ENCODE measurements around the gene PER3. TPM values are rescaled to one million over a fixed set of nuclear protein-coding genes. Genes with fewer than 3 reads are reported as not detected.

Gene PER3
- total and polyA plus RNA-seq, 3 donors from 2014 or later: 15.4 to 40.8 (median 32.7) TPM

DNA sequence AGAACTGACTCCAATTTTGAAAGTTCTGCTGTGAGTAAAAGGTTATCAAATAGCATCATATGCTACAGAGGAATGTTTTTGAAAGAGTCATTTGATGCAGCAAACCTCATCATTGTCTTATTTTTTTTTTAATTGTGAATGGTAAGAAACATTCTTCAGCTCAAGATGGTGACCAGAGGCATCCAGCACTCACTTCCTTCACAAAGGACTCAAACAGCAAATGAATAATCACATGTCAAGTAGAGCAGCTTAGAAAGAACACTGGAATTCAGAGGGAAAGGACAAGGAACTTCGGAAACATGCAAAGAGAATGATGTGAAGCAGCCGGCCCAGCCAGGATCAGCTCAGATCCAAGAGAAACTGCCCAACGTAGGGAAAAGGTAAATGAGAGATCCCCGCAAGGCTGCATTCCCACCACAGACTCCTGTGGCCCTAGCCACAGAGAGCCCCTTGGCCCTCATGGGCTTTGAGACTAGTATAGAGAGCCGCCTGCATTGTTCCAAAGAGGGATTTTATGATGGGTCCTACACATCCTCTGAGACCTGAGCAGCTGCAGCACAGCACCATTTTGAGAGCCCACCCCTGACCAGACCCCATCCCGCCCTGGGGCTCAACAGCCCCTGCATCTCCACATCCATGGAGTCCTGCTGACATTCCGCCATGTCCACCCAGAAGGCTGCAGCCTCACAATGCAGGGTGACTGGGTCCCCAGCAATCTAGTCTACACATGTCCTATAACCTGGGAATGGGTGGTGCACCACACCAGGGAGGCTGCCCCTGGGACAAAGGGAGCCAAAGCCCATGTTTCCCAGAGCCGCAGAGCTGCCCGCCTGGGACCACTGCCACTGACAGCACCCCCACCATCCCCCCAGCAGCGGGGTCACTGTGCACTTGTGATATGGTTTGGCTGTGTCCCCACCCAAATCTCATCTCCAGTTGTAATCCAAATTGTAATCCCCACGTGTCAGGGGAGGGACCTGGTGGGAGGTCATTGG lies 90.0 kb downstream of the PER3 start:
- no peak for DNase-seq
- TF ChIP-seq CTCF (IDR thresholded peaks at IDR 0.05): no peak
- TF ChIP-seq POLR2A (IDR thresholded peaks at IDR 0.05): no peak
- intact Hi-C loops (cut with DNase I; ENCODE audit: low total_unique reads): no loop called here
- no peaks in the 10 kb centered on the region for H3K36me3 ChIP-seq (ENCODE audit: low read depth, missing control alignments)
- H3K27me3 ChIP-seq: no peaks in the 10 kb centered on the region
- no peaks in the 10 kb centered on the region for H3K4me1 ChIP-seq
- no peak overlapping the region for H3K27ac ChIP-seq
- no peak overlapping the region for H3K4me3 ChIP-seq
- 75 to 78% methylated on average over 11 of the region's 11 CpGs for WGBS, 2 donors
- no peaks in the 10 kb centered on the region for H3K9me3 ChIP-seq

GRCh38 chr1:7878027-7878426 lies 93.9 kb downstream of the PER3 start:
- Histone ChIP-seq H3K27ac (no peak overlapping the region), H3K9me3 (no peaks in the 10 kb centered on the region), H3K27me3 (no peaks in the 10 kb centered on the region), H3K4me1 (no peaks in the 10 kb centered on the region), H3K4me3 (no peak overlapping the region), H3K36me3 (ENCODE audit: low read depth, missing control alignments) (no peaks in the 10 kb centered on the region)
- TF ChIP-seq CTCF (IDR thresholded peaks at IDR 0.05) (no peak), POLR2A (IDR thresholded peaks at IDR 0.05) (no peak)
- intact Hi-C loops (cut with DNase I; ENCODE audit: low total_unique reads): no loop called here
- 50 to 60% methylated on average over 1 of the region's 1 CpG for WGBS, 2 donors
- DNase-seq: no peak

- Histone ChIP-seq H3K27ac (no peak overlapping the region), H3K9me3 (no peaks in the 10 kb centered on the region), H3K36me3 (ENCODE audit: low read depth, missing control alignments) (no peaks in the 10 kb centered on the region), H3K27me3 (no peaks in the 10 kb centered on the region), H3K4me1 (no peaks in the 10 kb centered on the region), H3K4me3 (no peak overlapping the region)
- 88 to 89% methylated on average over 3 of the region's 3 CpGs for WGBS, 2 donors
- no peak for DNase-seq
- no peak for TF ChIP-seq POLR2A (IDR thresholded peaks at IDR 0.05)
- TF ChIP-seq CTCF (IDR thresholded peaks at IDR 0.05): no peak
- intact Hi-C loops (cut with DNase I; ENCODE audit: low total_unique reads): no loop called here
Measured at GRCh38 chr1:7879228-7879627, 95.1 kb downstream of the PER3 start.

GRCh38 chr1:7884757-7885156 lies 100.7 kb downstream of the PER3 start:
- Histone ChIP-seq H3K36me3 (ENCODE audit: low read depth, missing control alignments) (no peaks in the 10 kb centered on the region), H3K9me3 (no peaks in the 10 kb centered on the region), H3K27ac (no peak overlapping the region), H3K27me3 (no peaks in the 10 kb centered on the region), H3K4me1 (no peaks in the 10 kb centered on the region), H3K4me3 (no peak overlapping the region)
- TF ChIP-seq POLR2A (IDR thresholded peaks at IDR 0.05): no peak
- TF ChIP-seq CTCF (IDR thresholded peaks at IDR 0.05): no peak
- intact Hi-C loops (cut with DNase I; ENCODE audit: low total_unique reads): no loop called here
- 37 to 80% methylated on average over 1 of the region's 1 CpG for WGBS, 2 donors
- DNase-seq: no peak
